Naive B cell (primary cell): ENCODE data around the gene ZNF562. TPM values are rescaled to one million over a fixed set of nuclear protein-coding genes. Genes with fewer than 3 reads are reported as not detected.
"Not testable (repeated sequence)": the region's sequence is repeated elsewhere in the genome, so short reads cannot be mapped to it uniquely, and the experiment has no call there.

Experiments used
- ATAC-seq, 2 donors: fragments of 150-1000 bp; cut with Tn5 transposase; 2 replicates each; pipeline ENCODE4 v1.10.0; 2021; ENCODE audit warnings: low read depth in 2 of 2, mild to moderate bottlenecking in 2 of 2, moderate library complexity in 2 of 2
- DNase-seq: peaks from one replicate; pipeline ENCODE4 v3.0.0; 2022
- H3K27ac Mint-ChIP-seq, 6 donors: one replicate each; pipeline ENCODE4 v1.8.0; 2020 to 2022; ENCODE audit warnings: mild to moderate bottlenecking in 6 of 6, mixed read lengths in 6 of 6, moderate library complexity in 5 of 6, inconsistent platforms in 2 of 6
- H3K27me3 Mint-ChIP-seq, 3 donors: one replicate each; pipeline ENCODE4 v1.8.0; 2021 to 2022; ENCODE audit warnings: mixed read lengths in 3 of 3, mild to moderate bottlenecking in 1 of 3
- H3K36me3 Mint-ChIP-seq, 2 donors: one replicate each; pipeline ENCODE4 v1.8.0; 2020 to 2022; ENCODE audit warnings: mixed read lengths in 2 of 2, inconsistent platforms in 1 of 2, mild to moderate bottlenecking in 1 of 2
- H3K4me1 Mint-ChIP-seq, 3 donors: one replicate each; pipeline ENCODE4 v1.8.0; 2020 to 2022; ENCODE audit warnings: mixed read lengths in 3 of 3, inconsistent platforms in 1 of 3, mild to moderate bottlenecking in 1 of 3, moderate library complexity in 1 of 3
- H3K4me3 Mint-ChIP-seq, 8 donors: one replicate each; pipeline ENCODE4 v1.8.0; 2020 to 2022; ENCODE audit warnings: mild to moderate bottlenecking in 8 of 8, mixed read lengths in 8 of 8, moderate library complexity in 8 of 8, inconsistent platforms in 2 of 8
- H3K9me3 Mint-ChIP-seq, 7 donors: one replicate each; pipeline ENCODE4 v1.8.0; 2020 to 2022; ENCODE audit warnings: mixed read lengths in 7 of 7, mild to moderate bottlenecking in 5 of 7, inconsistent platforms in 2 of 7, moderate library complexity in 1 of 7
- polyA plus RNA-seq, 6 donors: library from polyadenylated mRNA; unstranded; fragments of 300-500 nt; fragmentation: Illumina TruSeq; gene quantifications; one replicate each; pipeline ENCODE4 v1.2.3, GENCODE V29; 2021; ENCODE audit warnings: low read depth in 6 of 6

Gene ZNF562
- polyA plus RNA-seq, 6 donors from 2014 or later, result 0.29 to 8.5 (median 6.0) TPM

- DNase-seq, result no peak
- peaks cover 20 to 35% of the 10 kb centered on the region in 2 donors for H3K36me3 Mint-ChIP-seq
- H3K9me3 Mint-ChIP-seq, result peaks cover 8 to 39% (median 22%) of the 10 kb centered on the region in 7 donors
- H3K27me3 Mint-ChIP-seq, result no peaks in the 10 kb centered on the region
- ATAC-seq, result no peak
- peak overlapping the region; percentile 96 to 100 (median 99) for H3K27ac Mint-ChIP-seq
- peak overlapping the region; percentile 89 to 100 (median 99) for H3K4me3 Mint-ChIP-seq
- H3K4me1 Mint-ChIP-seq, result peaks cover 20 to 44% (median 31%) of the 10 kb centered on the region in 3 donors
These were observed 813 bp downstream of the ZNF562 start for GRCh38 chr19:9673912-9674662.

GRCh38 chr19:9672893-9673292, 2.0 kb downstream of the ZNF562 start:
- ATAC-seq (no peak), DNase-seq (no peak)
- peak overlapping the region in 3 of 6 donors; percentile 22 to 51 (median 42) for H3K27ac Mint-ChIP-seq
- peaks cover 10 to 51% (median 32%) of the 10 kb centered on the region in 7 donors for H3K9me3 Mint-ChIP-seq
- peaks cover 30 to 51% (median 43%) of the 10 kb centered on the region in 3 donors for H3K4me1 Mint-ChIP-seq
- H3K36me3 Mint-ChIP-seq, result peaks cover 29 to 44% of the 10 kb centered on the region in 2 donors
- H3K4me3 Mint-ChIP-seq, result peak overlapping the region in 6 of 8 donors; percentile 0 to 98 (median 64)
- H3K27me3 Mint-ChIP-seq, result no peaks in the 10 kb centered on the region

GRCh38 chr19:9671655-9672054, 3.2 kb downstream of the ZNF562 start:
- H3K36me3 Mint-ChIP-seq, result peaks cover 36 to 51% of the 10 kb centered on the region in 2 donors
- H3K4me1 Mint-ChIP-seq, result peaks cover 30 to 59% (median 52%) of the 10 kb centered on the region in 3 donors
- no peak overlapping the region for H3K27ac Mint-ChIP-seq
- H3K4me3 Mint-ChIP-seq, result peak overlapping the region in 1 of 8 donors; percentile 98
- ATAC-seq (no peak), DNase-seq (no peak)
- no peaks in the 10 kb centered on the region for H3K27me3 Mint-ChIP-seq
- H3K9me3 Mint-ChIP-seq, result peaks cover 13 to 60% (median 38%) of the 10 kb centered on the region in 7 donors

DNA sequence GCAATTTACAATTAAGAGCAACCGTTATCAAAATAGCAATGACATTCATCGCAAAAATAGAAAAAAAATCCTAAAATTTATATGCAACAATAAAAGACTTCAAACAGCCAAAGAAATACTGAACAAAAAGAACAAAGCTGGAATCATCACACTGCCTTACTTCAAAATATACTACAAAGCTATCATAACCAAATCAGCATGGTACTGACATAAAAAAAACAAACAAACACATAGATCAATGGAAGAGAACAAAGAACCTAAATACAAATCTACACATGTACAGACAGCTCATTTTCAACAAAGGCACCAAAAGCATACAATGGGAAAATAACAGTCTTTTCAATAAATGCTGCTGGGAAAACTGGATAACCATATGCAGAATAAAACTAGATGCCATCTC, 6.4 kb downstream of the ZNF562 start:
- DNase-seq (no peak), ATAC-seq (no peak)
- H3K27ac Mint-ChIP-seq, result peak overlapping the region in 3 of 6 donors; percentile 38 to 69 (median 58)
- peaks cover 8 to 54% (median 31%) of the 10 kb centered on the region in 7 donors for H3K9me3 Mint-ChIP-seq
- H3K27me3 Mint-ChIP-seq, result no peaks in the 10 kb centered on the region
- H3K4me1 Mint-ChIP-seq, result peaks cover 23 to 55% (median 44%) of the 10 kb centered on the region in 3 donors
- H3K36me3 Mint-ChIP-seq, result peaks cover 39 to 47% of the 10 kb centered on the region in 2 donors
- H3K4me3 Mint-ChIP-seq, result peak overlapping the region in 1 of 8 donors; percentile 35

GRCh38 chr19:9667898-9668297, 7.0 kb downstream of the ZNF562 start:
- H3K4me3 Mint-ChIP-seq, result no peak overlapping the region
- peaks cover 6 to 51% (median 28%) of the 10 kb centered on the region in 7 donors for H3K9me3 Mint-ChIP-seq
- peaks cover 37 to 43% of the 10 kb centered on the region in 2 donors for H3K36me3 Mint-ChIP-seq
- peaks cover 21 to 50% (median 42%) of the 10 kb centered on the region in 3 donors for H3K4me1 Mint-ChIP-seq
- ATAC-seq (no peak), DNase-seq (no peak)
- H3K27ac Mint-ChIP-seq, result peak overlapping the region in 2 of 6 donors; percentile 56 to 90
- no peaks in the 10 kb centered on the region for H3K27me3 Mint-ChIP-seq

DNA sequence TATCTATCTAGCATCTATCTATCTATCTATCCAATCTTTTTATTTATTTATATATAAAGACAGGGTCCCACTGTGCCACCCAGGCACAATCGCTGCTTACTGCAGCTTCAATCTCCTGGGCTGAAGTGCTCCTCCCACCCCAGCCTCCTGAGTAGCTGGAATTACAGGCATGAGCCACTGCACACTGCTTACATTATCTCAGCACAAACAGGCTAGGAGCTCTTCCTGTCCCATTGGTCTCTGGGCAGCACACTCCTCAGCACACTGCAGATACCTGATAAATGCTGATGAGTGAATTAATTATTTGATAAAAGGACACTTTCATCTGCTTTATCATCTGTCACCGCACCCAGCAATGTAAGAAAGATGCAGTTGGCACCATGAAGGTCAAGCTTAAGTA, 16.1 kb downstream of the ZNF562 start:
- peaks cover 5 to 10% of the 10 kb centered on the region in 2 donors for H3K36me3 Mint-ChIP-seq
- peaks cover 5 to 20% (median 12%) of the 10 kb centered on the region in 3 donors for H3K4me1 Mint-ChIP-seq

GRCh38 chr19:9653066-9653555, 21.8 kb downstream of the ZNF562 start:
- not testable (repeated sequence) for H3K27me3 Mint-ChIP-seq, H3K4me3 Mint-ChIP-seq, H3K4me1 Mint-ChIP-seq, DNase-seq, ATAC-seq, H3K27ac Mint-ChIP-seq
- peaks cover 0 to 31% (median 26%) of the 10 kb centered on the region in 7 donors for H3K9me3 Mint-ChIP-seq
- H3K36me3 Mint-ChIP-seq, result peaks cover 32 to 42% of the 10 kb centered on the region in 2 donors

More for the DNA sequence above, 16.1 kb downstream of the ZNF562 start:
- ATAC-seq (no peak), DNase-seq (no peak)
- Mint-ChIP-seq H3K9me3 (peaks cover 0 to 5% (median 1%) of the 10 kb centered on the region in 7 donors), H3K27ac (no peak overlapping the region), H3K27me3 (no peaks in the 10 kb centered on the region), H3K4me3 (no peak overlapping the region)

- not testable (repeated sequence) for H3K4me3 Mint-ChIP-seq, H3K27ac Mint-ChIP-seq, DNase-seq, H3K4me1 Mint-ChIP-seq, ATAC-seq, H3K27me3 Mint-ChIP-seq
- Mint-ChIP-seq H3K9me3 (peaks cover 0 to 31% (median 26%) of the 10 kb centered on the region in 7 donors), H3K36me3 (peaks cover 27 to 33% of the 10 kb centered on the region in 2 donors)
These were observed 23.4 kb downstream of the ZNF562 start for GRCh38 chr19:9651464-9651863.

DNA sequence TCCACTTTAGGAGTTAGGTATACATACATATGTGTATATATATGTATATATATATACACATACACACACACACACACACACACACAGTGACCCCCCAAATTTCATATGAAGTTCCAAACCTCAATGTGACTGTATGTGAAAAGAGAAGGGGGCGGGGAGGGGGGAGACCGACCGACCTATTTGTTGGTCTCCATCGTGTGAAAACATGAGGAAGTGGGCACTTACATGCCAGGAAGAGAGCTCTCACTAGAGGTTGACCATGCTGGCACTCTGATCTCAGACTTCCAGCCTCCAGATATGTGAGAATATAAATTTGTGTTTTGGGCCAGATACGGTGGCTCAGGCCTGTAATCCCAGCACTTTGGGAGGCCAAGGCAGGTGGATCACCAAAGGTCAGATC, 24.6 kb downstream of the ZNF562 start:
- no peaks in the 10 kb centered on the region for H3K27me3 Mint-ChIP-seq
- peak overlapping the region in 2 of 6 donors; percentile 69 to 71 for H3K27ac Mint-ChIP-seq
- ATAC-seq, result no peak
- H3K4me1 Mint-ChIP-seq, result peaks cover 0 to 3% (median 0%) of the 10 kb centered on the region in 3 donors
- peaks cover 27 to 33% of the 10 kb centered on the region in 2 donors for H3K36me3 Mint-ChIP-seq
- no peak overlapping the region for H3K4me3 Mint-ChIP-seq
- H3K9me3 Mint-ChIP-seq, result peaks cover 0 to 31% (median 26%) of the 10 kb centered on the region in 7 donors
- DNase-seq, result no peak

DNA sequence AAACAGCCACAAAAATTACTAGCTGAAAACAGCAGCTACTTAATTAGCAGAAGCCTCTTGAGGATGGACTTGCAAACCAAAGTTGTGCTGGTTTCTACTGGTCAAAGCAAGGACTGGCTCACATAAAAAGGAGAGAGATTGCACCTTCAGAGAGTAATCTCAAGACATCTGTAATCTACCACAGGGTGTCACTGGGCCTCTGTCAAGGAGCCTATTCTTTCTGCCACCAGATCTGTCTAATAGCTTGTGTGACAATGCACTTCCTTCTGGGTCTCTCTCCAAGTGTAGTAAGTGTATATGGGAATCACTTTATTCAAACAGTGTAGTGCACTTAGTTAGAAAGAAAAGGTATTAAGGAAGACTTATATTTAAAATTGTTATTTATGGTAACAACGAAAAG, 29.4 kb downstream of the ZNF562 start:
- ATAC-seq, result peak in 1 of 2 donors; percentile 35
- peaks cover 3 to 9% (median 8%) of the 10 kb centered on the region in 3 donors for H3K4me1 Mint-ChIP-seq
- no peak for DNase-seq
- peaks cover 0 to 14% (median 0%) of the 10 kb centered on the region in 7 donors for H3K9me3 Mint-ChIP-seq
- H3K4me3 Mint-ChIP-seq, result no peak overlapping the region
- H3K36me3 Mint-ChIP-seq, result peaks cover 6 to 14% of the 10 kb centered on the region in 2 donors
- H3K27ac Mint-ChIP-seq, result peak overlapping the region in 1 of 6 donors; percentile 44
- H3K27me3 Mint-ChIP-seq, result no peaks in the 10 kb centered on the region

DNA sequence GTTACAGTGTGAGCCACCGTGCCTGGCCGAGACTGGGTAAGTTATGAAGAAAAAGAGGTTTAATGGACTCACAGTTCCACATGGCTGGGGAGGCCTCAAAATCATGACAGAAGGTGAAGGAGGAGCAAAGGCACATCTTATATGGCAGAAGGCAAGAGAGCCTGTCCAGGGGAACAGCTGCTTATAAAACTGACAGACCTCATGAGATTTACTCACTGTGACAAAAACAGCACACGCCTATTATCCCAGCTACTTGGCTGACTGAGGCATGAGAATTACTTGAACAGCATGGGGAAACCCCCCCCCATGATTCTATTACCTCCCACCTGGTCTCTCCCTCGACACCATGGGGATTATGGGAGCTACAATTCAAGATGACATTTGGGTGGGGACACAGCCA, 30.4 kb downstream of the ZNF562 start:
- ATAC-seq (no peak), DNase-seq (no peak)
- H3K36me3 Mint-ChIP-seq, result peaks cover 6 to 17% of the 10 kb centered on the region in 2 donors
- H3K27ac Mint-ChIP-seq, result peak overlapping the region in 1 of 6 donors; percentile 30
- no peak overlapping the region for H3K4me3 Mint-ChIP-seq
- H3K9me3 Mint-ChIP-seq, result peaks cover 0 to 15% (median 0%) of the 10 kb centered on the region in 7 donors
- H3K27me3 Mint-ChIP-seq, result no peaks in the 10 kb centered on the region
- H3K4me1 Mint-ChIP-seq, result peaks cover 4 to 10% (median 9%) of the 10 kb centered on the region in 3 donors

DNA sequence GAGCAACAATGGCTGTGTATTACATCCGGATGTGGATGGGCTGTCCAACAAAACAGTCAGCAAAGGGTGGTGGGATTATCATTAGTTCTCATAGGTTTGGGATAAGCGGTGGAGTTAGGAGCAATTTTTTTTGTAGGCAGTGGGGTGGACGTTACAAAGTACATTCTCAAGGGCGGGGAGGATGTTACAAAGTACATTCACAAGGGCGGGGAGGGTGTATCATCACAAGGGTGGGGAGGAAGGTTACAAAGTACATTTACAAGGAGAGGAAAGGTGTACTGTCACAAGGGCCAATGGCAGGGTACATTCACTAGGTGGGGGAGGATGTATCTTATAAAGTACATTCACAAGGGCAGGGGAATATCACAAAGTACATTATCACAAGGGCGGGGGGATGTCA, 33.1 kb downstream of the ZNF562 start:
- Mint-ChIP-seq H3K9me3 (peaks cover 0 to 15% (median 0%) of the 10 kb centered on the region in 7 donors), H3K4me1 (peaks cover 4 to 10% (median 9%) of the 10 kb centered on the region in 3 donors), H3K27ac (peak overlapping the region in 1 of 6 donors; percentile 77), H3K4me3 (no peak overlapping the region), H3K27me3 (no peaks in the 10 kb centered on the region), H3K36me3 (peaks cover 6 to 17% of the 10 kb centered on the region in 2 donors)
- ATAC-seq, result no peak
- no peak for DNase-seq

DNA sequence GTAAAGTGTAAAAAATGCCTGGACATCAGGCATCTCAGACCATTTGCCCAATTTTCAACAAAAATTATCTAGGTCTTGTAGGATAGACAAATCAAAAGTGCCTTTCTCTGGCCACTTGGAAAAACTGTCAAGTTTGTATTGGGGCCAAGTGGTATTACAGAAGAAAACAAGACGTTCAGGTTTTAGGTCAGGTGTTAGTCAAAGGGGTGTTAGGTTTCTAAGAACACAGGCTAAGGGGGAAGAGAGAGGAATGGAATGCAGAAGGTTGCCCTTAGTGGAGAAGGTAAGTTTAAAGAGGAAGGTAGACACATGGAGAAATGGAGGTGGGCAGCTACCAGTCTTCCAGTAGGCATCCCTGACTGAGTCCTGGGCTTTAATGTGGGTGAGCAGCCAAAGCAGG, 33.9 kb downstream of the ZNF562 start:
- Mint-ChIP-seq H3K4me1 (peaks cover 4 to 10% (median 9%) of the 10 kb centered on the region in 3 donors), H3K27me3 (no peaks in the 10 kb centered on the region), H3K36me3 (peaks cover 6 to 17% of the 10 kb centered on the region in 2 donors), H3K27ac (peak overlapping the region in 2 of 6 donors; percentile 30 to 66), H3K9me3 (peaks cover 0 to 15% (median 0%) of the 10 kb centered on the region in 7 donors), H3K4me3 (no peak overlapping the region)
- ATAC-seq, result no peak
- no peak for DNase-seq
